NB4 (cell line): ENCODE data around the gene BEX2.

Experiments
- CTCF ChIP-seq: IDR thresholded peaks from one replicate; pipeline ENCODE4 v1.5.1; 2012; ENCODE audit warnings: low read depth, low read length
- MAX ChIP-seq: IDR thresholded peaks from 2 replicates; pipeline ENCODE4 v1.6.1; 2011; ENCODE audit warnings: low read depth, low read length
- MYC ChIP-seq: IDR thresholded peaks from 2 replicates; pipeline ENCODE4 v1.6.1; 2011; ENCODE audit warnings: low read depth, low read length
- POLR2A ChIP-seq: IDR thresholded peaks from 2 replicates; pipeline ENCODE4 v1.6.1; 2011; ENCODE audit warnings: mild to moderate bottlenecking; ENCODE audit not compliant: insufficient read length; ENCODE audit errors: extremely low read depth

- TF ChIP-seq CTCF (peak; percentile 53), POLR2A (no peak), MYC (no peak), MAX (no peak)
These were observed 32.3 kb upstream of the BEX2 start for GRCh38 chrX:103343105-103343504.
